Brain pericyte (primary cell): ENCODE results near the gene PAPOLB.

Source experiments
- DNase-seq: peaks from one replicate; pipeline ENCODE4 v3.0.0-alpha.2; 2012; ENCODE audit warnings: low read depth, low spot score

Gene PAPOLB

DNA sequence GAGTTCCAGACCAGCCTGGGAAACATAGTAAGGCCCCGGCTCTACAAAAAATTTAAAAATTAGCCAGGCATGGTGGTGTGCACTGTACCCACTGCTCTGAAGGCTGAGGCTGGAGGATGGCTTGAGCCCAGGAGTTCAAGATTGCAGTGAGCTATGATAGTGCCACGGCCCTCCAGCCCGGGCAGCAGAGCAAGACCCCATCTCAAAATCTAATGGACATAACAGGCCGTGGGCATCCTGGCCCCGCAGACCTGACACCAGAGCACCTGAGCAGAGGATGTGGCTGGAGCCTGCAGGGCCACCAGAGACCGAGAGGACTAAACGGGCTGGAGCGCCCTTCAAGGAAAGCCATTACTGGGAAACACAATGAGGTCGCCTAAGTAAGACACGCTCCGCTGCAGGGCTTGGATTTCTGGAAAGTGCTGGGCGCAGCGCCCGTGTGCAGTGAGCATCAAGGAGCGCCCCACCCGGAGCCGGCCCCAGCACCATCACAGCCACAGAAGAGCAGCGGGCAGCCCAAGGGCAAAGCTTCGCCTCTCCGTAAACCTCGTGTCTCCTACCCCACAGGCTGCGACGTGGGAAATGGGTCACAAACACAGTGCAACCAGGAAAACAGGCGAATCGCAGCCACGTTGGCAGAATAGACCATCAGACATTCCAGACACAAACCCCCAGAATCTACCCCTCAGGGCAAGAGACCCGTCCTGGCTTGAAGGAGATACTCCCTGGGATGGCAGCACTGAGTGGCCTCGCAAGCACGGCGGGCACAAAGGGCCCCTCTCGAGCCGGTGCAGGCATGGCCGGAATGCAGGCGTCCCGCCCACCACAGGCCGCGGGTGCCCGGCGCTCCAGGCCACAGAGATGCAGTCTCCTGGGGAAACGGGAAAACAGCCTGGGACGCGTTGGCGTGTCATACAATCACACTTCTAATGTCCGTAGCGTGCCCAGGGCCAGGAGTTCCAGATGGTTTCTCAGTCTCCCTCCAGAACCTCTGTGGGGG, 16.8 kb upstream of the PAPOLB start:
- DNase-seq: no peak

DNA sequence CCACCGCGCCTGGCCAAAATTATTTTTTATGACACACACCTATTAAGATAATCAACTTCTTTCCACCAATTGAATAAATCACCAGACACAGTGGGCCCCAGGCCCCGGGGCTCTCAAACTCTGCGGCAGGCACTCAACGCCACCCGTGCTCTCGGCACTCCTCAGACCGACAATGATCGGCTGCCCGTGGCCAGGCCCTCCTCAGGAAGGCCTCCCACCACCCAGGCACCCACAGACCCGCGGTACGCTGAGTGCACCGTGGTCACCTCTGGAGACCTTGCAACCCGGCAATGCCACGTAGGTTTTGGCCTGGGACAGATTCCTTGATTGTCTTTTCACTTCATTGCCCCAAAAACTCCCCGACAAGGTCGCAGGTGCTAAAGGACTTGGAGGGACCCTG, 14.8 kb upstream of the PAPOLB start:
- no peak for DNase-seq

- no peak for DNase-seq
These were observed 13.6 kb upstream of the PAPOLB start for GRCh38 chr7:4875391-4875790.

DNA sequence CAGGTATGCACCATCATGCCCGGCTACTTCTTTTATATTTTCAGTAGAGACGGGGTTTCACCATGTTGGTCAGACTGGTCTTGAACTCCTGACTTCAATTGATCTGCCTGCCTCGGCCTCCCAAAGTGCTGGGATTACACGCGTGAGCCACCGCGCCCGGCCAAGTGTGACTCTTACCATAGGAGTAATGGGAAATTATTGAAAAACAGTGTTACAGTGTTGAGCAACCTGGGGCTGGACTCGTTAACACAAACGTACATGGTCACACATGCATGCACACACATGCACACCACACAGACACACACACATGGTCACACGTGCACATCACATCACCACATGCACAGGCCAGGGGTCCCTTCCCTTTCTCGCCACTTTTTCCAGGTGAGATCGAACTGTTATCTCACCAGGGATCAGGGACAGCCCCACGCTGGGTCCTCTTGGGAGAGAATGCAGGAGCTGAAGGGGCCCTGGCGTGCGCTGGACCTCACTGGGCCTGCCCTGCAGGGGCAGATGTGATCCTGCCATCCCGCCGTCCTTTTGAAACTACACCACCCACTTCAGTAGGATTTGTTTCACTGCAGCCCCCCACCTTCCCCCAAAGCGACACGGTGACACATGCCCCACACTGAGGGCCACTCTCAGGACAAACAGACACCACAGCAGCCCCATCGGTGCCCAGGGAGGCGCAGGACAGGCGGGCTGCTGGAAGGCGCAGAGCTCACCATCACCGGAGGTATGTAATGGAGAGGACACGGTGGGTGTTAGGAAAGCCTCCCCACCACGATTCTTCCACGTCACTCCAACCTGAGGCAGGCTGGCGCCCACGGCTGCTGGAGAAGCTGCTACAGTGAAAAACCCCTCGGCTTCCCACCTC, 11.5 kb upstream of the PAPOLB start:
- no peak for DNase-seq

- DNase-seq: no peak
These were observed 10.3 kb upstream of the PAPOLB start for GRCh38 chr7:4871930-4872675.

GRCh38 chr7:4871056-4871680, 9.3 kb upstream of the PAPOLB start:
- DNase-seq: no peak

DNA sequence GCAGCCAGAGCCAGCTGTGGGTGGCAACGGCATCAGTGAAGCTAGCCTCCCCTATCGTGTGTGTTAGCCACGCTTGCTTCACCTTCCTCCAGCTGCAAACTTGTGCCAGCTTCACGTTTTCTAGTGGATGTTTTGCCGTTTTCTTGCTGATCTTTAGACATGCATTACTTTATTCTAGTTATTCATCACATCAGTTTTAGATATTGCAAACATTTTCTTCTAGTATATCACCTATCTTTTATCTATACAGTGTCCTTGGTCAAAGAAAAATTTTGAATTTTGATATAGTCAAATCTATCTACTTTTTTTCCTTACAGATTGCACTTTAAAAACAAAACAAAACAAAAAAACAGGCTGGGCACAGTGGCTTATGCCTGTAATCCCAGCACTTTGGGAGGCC, 6.7 kb upstream of the PAPOLB start:
- DNase-seq: no peak

- DNase-seq: no peak
These were observed 5.0 kb upstream of the PAPOLB start for GRCh38 chr7:4866528-4867496.

DNA sequence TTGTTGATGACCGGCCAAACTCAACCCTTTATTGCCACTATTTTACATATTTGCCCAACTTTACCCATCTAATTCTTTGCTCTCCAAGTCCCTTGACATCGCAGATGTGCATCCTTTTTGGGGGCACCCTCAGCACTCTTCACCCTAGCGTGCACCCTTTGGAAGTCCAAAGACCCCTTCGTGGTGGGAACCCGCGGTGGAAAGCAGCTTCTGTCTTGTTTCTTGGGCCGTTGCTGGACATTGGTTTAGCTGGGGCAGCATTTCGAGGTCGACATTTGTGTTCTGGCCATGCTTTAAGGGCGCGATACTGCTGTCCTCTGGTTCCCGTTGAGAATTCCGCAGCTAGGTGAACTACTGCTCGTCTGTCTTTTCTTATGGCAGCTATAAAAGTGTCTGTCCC, 326 bp upstream of the PAPOLB start:
- no peak for DNase-seq

- DNase-seq: no peak
These were observed 603 bp downstream of the PAPOLB start for GRCh38 chr7:4861227-4861626.

DNA sequence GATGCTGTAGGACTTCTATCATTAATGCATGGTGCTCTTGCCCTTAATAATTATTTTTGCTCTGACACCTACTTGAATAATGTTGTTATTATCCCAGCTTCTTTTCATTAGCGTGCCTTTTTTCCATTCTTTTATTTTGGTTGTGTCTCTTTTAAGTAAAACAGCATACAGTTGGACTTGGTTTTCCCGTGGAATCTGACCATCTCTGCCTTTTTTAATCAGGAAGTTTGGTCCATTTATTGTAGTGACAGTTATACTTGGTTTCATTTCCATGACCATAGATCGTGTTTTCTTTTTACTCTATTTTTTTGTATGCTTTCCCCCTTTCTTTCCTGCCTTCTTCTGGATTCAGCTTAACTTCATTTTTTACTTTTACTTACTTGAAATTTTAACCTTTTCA, 4.6 kb downstream of the PAPOLB start:
- no peak for DNase-seq

GRCh38 chr7:4856336-4857057, 5.3 kb downstream of the PAPOLB start:
- no peak for DNase-seq

GRCh38 chr7:4854916-4855315, 6.9 kb downstream of the PAPOLB start:
- no peak for DNase-seq

DNA sequence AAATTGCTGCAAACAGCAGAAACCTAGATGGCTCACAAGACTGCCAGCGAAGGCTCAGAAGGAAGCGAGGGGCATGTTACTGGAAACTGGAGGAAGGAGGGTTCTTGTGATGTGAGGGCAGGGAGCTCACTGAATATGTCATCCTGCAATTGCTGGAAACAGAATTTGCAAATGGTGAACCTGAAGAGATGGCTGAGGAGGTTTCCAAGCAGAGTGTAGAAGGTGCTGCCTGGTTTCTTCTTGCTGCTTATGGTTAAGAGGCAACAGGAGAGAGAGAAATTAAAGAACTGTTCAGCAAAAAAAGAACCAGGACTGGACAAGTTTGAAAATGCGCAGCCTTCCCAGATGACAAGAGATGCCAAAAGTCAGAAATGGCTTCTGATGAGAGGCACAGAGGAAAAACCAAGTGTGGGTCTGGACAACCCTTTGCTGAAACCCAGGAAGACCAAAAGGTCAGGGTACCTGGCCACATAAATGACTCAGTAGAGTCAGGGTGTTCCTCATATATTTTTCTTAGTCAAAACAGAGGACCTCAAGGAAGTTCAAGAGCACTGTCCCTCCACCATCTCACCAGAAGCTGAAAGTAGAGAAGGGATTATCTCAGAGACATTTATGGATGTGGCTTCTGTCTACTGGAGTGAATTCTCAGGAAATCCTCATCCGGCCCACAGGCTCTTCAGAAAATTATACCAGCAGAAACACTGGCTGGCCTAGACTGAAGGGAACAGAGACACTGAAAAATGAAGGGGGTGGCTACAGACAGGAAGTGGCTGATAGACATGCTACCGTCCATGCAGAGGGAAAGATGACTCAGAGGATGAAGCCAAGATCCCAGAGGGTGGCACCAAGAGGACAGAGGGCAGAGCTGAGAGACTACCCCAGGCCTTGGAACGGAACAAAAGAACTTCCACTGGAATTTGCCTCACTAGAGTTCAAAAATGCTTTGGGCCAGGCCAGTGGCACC, 10.1 kb downstream of the PAPOLB start:
- no peak for DNase-seq

DNA sequence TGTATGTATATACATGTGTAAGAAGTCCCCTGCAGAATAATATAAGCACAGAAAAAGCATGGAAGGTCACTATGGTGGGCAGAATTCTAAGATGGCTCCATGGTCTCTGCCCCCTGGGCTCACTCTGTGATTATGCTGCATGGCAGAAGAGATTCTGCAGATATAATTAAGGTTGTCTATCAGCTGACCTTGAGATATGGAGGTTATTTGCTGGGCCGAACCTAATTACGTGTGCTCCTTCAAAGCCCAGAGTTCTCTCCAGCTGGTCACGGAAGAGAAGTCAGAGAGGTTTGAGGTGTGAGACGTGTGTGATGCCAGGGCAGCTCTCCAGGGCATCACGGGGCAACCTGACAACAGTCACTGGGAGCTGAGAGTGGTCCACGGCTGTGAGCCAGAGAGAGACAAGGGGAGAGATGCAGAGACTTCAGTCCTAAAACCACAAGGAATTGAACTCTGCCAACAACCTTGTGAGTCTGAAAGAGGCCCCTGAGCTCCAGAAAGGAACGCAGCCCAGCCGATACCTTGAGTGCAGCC, 11.5 kb downstream of the PAPOLB start:
- DNase-seq: no peak

DNA sequence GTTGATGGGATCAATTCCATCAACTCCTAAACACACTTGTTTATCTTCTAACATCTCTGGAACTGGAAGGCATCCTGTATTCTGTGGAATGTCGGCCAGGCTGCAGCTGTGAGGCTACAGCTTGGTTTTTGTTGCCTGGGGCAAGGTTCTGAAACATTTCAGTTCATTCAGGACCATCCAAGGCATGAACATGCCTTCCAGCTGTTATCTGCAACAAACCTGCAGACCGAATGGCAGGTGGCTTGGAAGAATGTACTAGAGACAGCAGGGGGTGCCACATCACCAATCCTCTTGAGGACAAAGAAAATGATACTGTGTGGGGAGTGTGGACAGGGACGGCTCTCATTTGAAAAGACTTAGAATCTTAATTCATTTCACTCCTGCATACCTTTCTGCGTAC, 12.4 kb downstream of the PAPOLB start:
- no peak for DNase-seq

- no peak for DNase-seq
These were observed 16.1 kb downstream of the PAPOLB start for GRCh38 chr7:4845740-4846142.
